Measurements from ENCODE around the gene FLYWCH2.

Gene FLYWCH2

GRCh38 chr16:2884041-2884451, 1.0 kb downstream of the FLYWCH2 start:
- no peak for DNase-seq

- DNase-seq = no peak
Measured at GRCh38 chr16:2894231-2894630, 11.2 kb downstream of the FLYWCH2 start.

GRCh38 chr16:2895813-2896212, 12.8 kb downstream of the FLYWCH2 start:
- DNase-seq = peak; percentile 25

DNA sequence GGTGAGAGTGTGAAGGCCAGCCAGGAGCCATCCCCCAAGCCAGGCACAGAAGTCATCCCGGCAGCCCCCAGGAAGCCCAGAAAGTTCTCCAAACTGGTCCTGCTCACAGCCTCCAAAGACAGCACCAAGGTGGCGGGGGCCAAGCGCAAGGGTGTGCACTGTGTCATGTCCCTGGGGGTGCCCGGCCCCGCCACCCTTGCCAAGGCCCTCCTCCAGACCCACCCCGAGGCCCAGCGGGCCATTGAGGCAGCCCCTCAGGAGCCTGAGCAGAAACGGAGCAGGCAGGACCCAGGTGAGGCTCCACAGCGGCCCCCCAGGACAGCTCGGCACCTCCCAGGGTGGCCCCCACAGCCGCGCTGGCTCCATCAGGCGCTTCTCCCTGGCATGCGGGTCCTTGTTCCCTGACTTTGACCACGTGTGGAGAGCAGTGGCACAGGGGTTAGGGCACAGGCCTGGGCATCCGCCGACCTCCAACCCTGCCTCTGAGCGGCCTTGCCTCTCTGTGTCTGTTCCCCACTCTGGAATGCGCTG, 13.5 kb downstream of the FLYWCH2 start:
- DNase-seq = no peak

GRCh38 chr16:2897110-2897509, 14.1 kb downstream of the FLYWCH2 start:
- DNase-seq = no peak

- DNase-seq = no peak
Measured at GRCh38 chr16:2898831-2899563, 16.0 kb downstream of the FLYWCH2 start.

DNA sequence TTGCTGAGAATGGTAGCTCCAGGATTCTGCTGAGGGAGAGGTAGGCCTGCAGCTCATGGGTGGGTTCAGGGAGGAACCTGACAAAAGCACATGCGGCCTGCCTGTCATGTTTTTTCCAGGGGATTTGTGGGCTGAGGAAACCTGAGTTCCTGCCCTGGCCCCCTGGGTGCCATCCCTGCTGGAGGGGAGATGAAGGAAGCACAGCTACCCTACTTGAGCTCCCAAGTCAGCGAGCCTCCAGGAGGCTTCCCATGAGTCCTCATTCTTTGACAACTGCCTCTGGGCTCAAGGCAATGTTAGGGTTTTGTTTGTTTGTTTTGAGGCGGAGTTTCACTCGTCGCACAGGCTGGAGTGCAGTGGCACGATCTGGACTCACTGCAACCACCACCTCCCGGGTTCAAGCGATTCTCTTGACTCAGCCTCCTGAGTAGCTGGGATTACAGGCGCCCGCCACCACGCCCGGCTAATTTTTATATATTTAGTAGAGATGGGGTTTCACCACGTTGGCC, 16.6 kb downstream of the FLYWCH2 start:
- no peak for DNase-seq

DNA sequence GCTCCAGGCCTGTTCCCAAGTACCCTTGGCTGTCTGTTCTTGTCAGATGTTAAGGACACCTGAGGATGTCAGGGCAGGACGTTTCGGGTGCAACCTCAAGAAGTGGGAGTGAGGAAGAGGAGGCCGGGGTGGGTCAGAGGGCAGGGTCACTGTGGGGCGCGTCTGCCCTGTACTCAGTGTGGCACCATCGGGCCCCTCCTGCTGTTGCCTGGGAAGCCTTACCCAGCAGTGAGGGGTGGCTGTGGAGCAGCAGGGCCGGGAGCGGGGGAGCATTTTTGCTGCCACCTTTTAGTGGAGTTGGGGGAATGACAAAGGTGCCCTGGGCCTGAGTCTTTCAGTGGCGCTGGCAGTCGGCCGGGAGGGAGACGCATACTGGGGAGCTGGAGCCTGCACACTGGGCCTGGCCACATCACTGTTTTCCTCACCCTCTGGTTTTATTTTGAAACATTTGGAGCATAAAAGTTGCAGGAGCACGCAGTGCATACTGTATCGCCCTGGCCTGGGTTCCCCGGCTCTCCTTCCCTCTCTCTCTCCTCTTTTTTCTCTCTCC, 17.6 kb downstream of the FLYWCH2 start:
- no peak for DNase-seq

GRCh38 chr16:2902337-2903130, 19.5 kb downstream of the FLYWCH2 start:
- no peak for DNase-seq

DNA sequence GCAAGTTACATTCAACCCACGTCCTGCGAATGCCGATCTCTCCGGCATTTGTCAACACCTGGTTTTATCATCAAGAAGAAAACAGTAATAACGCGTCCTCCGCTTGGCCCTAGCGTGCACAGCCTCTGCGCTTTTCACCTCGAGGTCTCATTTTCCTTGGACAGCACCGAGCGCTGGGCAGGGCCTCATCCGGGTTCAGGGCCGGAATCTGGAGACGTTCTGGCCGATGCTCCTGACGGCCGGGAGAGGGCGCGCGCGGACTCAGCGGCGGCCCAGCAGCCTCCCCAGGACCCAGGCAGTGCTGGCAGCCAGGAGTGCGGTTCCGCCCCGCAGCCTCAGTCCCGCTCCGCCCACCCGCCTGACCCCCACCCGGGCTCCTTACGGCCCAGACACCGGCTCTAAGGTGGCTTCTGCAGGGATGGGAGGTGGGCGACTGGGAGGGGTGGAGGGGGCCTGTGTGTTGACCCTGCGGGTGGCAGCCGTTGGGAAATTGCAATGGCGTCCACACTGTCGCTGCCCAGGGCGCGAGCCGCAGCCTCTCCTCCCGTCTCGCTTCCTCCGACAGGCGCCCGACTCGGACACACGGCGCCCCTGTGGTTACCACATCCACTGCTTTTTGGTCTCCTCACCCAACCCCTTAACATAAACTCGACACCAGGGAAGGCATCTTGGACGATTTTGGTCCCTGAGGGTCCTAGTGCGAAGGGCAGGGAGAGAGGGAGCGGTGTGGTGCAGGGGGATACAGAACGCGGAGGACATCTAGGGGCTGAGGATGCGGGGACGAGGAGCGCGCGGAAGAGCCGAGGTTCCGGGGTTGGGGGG, 21.3 kb downstream of the FLYWCH2 start:
- DNase-seq = peak; percentile 86

DNA sequence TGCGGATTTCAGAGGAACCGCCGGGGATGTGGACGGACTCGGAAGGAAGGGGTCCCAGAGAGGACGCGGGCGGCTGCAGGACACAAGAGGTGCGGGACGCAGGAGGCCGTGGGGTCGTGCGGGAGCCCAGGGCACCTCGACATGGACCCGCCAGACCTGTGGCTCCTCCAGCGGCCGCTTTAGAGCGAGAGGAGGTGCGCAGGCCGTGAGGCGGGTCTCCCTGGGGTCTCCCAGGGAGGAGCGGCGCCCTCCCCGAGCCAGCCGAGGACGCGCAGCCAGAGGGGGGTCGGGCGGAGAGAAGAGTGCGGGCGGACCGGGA, 21.9 kb downstream of the FLYWCH2 start:
- DNase-seq = no peak

- peak; percentile 100 for DNase-seq
Measured at GRCh38 chr16:2905241-2905987, 22.4 kb downstream of the FLYWCH2 start.

DNA sequence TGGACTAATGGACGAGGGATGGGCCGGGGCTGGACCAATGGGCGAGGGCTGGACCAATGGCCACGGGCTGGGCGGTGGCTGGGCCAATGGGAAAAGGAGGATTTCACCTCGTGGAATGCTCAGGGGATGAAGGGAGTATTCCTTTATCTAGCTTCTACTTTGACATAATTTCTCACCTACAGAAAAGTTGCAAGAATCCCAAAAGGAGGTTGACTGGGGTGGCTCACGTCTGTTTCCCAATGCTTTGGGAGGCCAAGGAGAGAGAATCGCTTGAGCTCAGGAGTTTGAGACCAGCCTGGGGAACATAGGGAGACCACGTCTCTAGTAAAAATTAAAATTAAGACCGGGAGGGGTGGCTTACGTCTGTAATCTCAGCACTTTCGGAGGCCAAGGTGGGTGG, 23.0 kb downstream of the FLYWCH2 start:
- DNase-seq = no peak

- peak; percentile 32 for DNase-seq
Measured at GRCh38 chr16:2907084-2907753, 24.2 kb downstream of the FLYWCH2 start.

GRCh38 chr16:2910441-2910969, 27.5 kb downstream of the FLYWCH2 start:
- DNase-seq = peak; percentile 57

DNA sequence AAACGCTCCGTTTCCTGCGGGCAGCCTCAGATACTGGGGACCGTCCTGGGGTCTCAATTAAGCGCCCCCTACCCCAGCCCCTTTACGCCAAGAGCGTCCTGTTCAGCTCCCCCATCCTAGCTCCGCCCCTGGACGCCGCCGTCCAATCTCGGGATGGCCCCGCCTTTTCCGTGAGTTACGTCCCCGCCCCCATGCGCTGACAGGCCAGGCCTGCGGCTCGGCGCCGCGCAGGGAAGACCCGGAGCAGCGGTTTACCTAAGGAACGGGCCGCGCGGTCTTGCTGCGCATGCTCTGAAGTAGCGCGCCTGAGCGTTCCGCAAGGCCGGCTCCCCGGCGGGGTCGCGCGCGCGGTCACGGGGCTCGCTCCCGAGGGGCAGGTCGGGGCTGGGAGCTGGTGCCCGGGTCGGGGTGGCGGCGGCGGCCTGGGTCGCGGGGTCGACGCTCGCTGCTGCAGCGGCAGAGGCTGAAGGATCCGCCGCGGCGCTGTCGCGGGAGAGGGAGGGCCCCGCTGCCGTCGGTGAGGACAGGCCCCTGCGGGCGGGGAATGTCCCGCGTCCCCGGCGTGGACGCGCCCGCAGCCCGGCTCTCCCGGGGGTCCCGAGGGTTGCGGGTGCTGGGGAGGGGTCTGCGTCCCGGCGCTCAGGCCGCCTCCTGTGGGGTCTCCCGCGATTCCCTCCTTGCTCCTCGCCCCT, 28.8 kb downstream of the FLYWCH2 start, which contains the start of gene FLYWCH1:
Gene FLYWCH1, plus strand, starts transcription at position 294 of the 692 bp plus-strand sequence. CDS start 17,755 bp downstream, outside the sequence.
- peak; percentile 97 for DNase-seq

GRCh38 chr16:2912330-2913199, 29.6 kb downstream of the FLYWCH2 start:
- peak; percentile 66 for DNase-seq

DNA sequence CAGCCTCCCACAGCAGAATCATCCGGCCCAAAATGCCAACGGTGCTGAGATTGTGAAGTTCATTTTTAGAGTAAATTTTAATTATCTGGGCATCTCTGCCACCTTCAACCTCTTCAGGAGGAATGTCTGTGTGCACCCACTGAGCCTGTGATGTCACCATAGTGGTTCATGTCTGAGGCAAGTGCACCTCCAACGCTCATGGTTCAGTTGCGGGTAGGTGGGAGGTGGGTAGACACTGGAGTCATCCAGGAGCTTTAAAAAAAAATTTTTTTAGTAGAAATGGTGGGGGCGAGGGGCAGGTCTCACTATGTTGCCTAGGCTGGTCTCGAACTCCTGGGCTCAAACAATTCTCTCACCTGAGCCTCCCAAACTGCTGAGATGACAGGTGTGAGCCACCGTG, 30.6 kb downstream of the FLYWCH2 start:
- no peak for DNase-seq

- no peak for DNase-seq
Measured at GRCh38 chr16:2914233-2914632, 31.2 kb downstream of the FLYWCH2 start.
